Panc1 (cell line): ENCODE data around the gene HHEX. TPM values are rescaled to one million over a fixed set of nuclear protein-coding genes. Genes with fewer than 3 reads are reported as not detected.
A peak's percentile ranks its signal among the peaks of the same experiment; 100 is the strongest.

Source experiments
- ATAC-seq: fragments of 200-7000 bp; cut with Tn5 transposase; 2 replicates; pipeline ENCODE4 v1.9.1; 2020; ENCODE audit warnings: mild to moderate bottlenecking, moderate library complexity
- BruUV-seq: library from RNA; stranded (reverse); fragments of 400-500 nt; replicated peaks from 2 replicates; lab custom pipeline; 2021; lab: Mats Ljungman, UMichigan
- CTCF ChIA-PET: fragments of 300-600 bp; sonication (Branson Sonifier 250); formaldehyde crosslinking; loops from one replicate; lab custom pipeline; 2022; ENCODE audit warnings: antibody characterized with exemption; lab: Charles Lee
- POLR2A ChIA-PET: fragments of 300-600 bp; sonication (Branson Sonifier 250); formaldehyde crosslinking; loops from one replicate; lab custom pipeline; 2022; ENCODE audit warnings: antibody characterized with exemption; lab: Charles Lee
- DNase-seq: peaks from one replicate; pipeline ENCODE4 v3.0.0-alpha.2; 2010; ENCODE audit warnings: low read depth, low spot score
- H3K27ac ChIP-seq: 2 replicates; pipeline ENCODE4 v1.5.1; 2011; ENCODE audit warnings: mild to moderate bottlenecking, low read length, inconsistent platforms
- H3K27me3 ChIP-seq: fragments of 200-500 bp; sonication (Bioruptor generic); 2 replicates; pipeline ENCODE4 v1.6.0; 2014; ENCODE audit warnings: low read length, inconsistent platforms; ENCODE audit not compliant: control insufficient read depth, insufficient read depth
- H3K36me3 ChIP-seq: fragments of 200-500 bp; sonication (Bioruptor generic); 2 replicates; pipeline ENCODE4 v1.5.1; 2014; ENCODE audit warnings: inconsistent platforms, mild to moderate bottlenecking, low read length, moderate library complexity; ENCODE audit not compliant: control insufficient read depth, insufficient read depth
- H3K4me1 ChIP-seq: 2 replicates; pipeline ENCODE4 v1.5.1; 2011; ENCODE audit warnings: inconsistent platforms, mild to moderate bottlenecking, low read length, moderate library complexity; ENCODE audit not compliant: control insufficient read depth, insufficient read depth
- H3K4me3 ChIP-seq, 2 experiments: 2 replicates each; pipeline ENCODE4 v1.5.1; 2011 to 2012; ENCODE audit warnings: low read depth in 2 of 2, low read length in 2 of 2, mild to moderate bottlenecking in 2 of 2, inconsistent platforms in 1 of 2, moderate library complexity in 1 of 2
- H3K9me3 ChIP-seq: fragments of 200-500 bp; sonication (Bioruptor generic); 2 replicates; pipeline ENCODE4 v1.5.1; 2014; ENCODE audit warnings: low read depth, mild to moderate bottlenecking, inconsistent platforms, low read length, moderate library complexity; ENCODE audit not compliant: control insufficient read depth, insufficient read depth
- POLR2AphosphoS5 ChIP-seq: IDR thresholded peaks from 2 replicates; pipeline ENCODE4 v1.6.1; 2012; ENCODE audit warnings: mild to moderate bottlenecking, low read depth, low read length, moderate library complexity
- SIN3A ChIP-seq: IDR thresholded peaks from 2 replicates; pipeline ENCODE4 v1.6.1; 2012; ENCODE audit warnings: low read depth, mild to moderate bottlenecking, low read length, moderate library complexity, borderline replicate concordance; ENCODE audit not compliant: insufficient read depth
- TCF7L2 ChIP-seq: IDR thresholded peaks from 2 replicates; pipeline ENCODE4 v1.6.1; 2011; ENCODE audit warnings: mild to moderate bottlenecking, low read depth, low read length, inconsistent platforms
- in situ Hi-C: cut with HindIII; loops from 2 replicates; pipeline ENCODE4 v1.10.0; 2016; ENCODE audit warnings: low sequenced_read_pairs, low pct_unique_long_range_greater_than_20kb
- intact Hi-C: fragments of 100-400 bp; cut with micrococcal nuclease; formaldehyde crosslinking; loops from one replicate; pipeline ENCODE4 v1.10.0; 2022; ENCODE audit not compliant: unreplicated experiment
- total RNA-seq: library from RNA; stranded (reverse); gene quantifications from one replicate; pipeline ENCODE4 v1.2.1, GENCODE V29; 2021; ENCODE audit not compliant: unreplicated experiment
- TF ChIP-seq, protein P1 (sequence below): fragments of 450-650 bp; IDR thresholded peaks from 2 replicates; pipeline ENCODE4 v1.5.1; 2017; ENCODE audit warnings: mild to moderate bottlenecking
- TF ChIP-seq, protein P2 (sequence below), 2 experiments: IDR thresholded peaks; 2 replicates each; pipeline ENCODE4 v1.6.1; 2011 to 2012; ENCODE audit warnings: low read depth in 2 of 2, control low read depth in 1 of 2, low read length in 1 of 2, mild to moderate bottlenecking in 1 of 2, moderate library complexity in 1 of 2; ENCODE audit not compliant: insufficient read depth in 1 of 2

The HHEX gene
- total RNA-seq, 1 experiment from 2014 or later, result 10.1 TPM

GRCh38 chr10:92722349-92722748, 32.6 kb downstream of the HHEX start:
- Histone ChIP-seq H3K4me1 (no peaks in the 10 kb centered on the region), H3K27me3 (peaks cover 2% of the 10 kb centered on the region; the same call in 1 of the 2 replicates), H3K9me3 (no peaks in the 10 kb centered on the region), H3K36me3 (no peaks in the 10 kb centered on the region), H3K27ac (no peak overlapping the region), H3K4me3 (no peak overlapping the region)
- no TSS peak for BruUV-seq
- no peak for DNase-seq
- no peak for TF ChIP-seq POLR2AphosphoS5
- no peak for TF ChIP-seq TCF7L2
- TF ChIP-seq, protein P1, sequence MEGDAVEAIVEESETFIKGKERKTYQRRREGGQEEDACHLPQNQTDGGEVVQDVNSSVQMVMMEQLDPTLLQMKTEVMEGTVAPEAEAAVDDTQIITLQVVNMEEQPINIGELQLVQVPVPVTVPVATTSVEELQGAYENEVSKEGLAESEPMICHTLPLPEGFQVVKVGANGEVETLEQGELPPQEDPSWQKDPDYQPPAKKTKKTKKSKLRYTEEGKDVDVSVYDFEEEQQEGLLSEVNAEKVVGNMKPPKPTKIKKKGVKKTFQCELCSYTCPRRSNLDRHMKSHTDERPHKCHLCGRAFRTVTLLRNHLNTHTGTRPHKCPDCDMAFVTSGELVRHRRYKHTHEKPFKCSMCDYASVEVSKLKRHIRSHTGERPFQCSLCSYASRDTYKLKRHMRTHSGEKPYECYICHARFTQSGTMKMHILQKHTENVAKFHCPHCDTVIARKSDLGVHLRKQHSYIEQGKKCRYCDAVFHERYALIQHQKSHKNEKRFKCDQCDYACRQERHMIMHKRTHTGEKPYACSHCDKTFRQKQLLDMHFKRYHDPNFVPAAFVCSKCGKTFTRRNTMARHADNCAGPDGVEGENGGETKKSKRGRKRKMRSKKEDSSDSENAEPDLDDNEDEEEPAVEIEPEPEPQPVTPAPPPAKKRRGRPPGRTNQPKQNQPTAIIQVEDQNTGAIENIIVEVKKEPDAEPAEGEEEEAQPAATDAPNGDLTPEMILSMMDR, result no peak
- TF ChIP-seq, protein P2, sequence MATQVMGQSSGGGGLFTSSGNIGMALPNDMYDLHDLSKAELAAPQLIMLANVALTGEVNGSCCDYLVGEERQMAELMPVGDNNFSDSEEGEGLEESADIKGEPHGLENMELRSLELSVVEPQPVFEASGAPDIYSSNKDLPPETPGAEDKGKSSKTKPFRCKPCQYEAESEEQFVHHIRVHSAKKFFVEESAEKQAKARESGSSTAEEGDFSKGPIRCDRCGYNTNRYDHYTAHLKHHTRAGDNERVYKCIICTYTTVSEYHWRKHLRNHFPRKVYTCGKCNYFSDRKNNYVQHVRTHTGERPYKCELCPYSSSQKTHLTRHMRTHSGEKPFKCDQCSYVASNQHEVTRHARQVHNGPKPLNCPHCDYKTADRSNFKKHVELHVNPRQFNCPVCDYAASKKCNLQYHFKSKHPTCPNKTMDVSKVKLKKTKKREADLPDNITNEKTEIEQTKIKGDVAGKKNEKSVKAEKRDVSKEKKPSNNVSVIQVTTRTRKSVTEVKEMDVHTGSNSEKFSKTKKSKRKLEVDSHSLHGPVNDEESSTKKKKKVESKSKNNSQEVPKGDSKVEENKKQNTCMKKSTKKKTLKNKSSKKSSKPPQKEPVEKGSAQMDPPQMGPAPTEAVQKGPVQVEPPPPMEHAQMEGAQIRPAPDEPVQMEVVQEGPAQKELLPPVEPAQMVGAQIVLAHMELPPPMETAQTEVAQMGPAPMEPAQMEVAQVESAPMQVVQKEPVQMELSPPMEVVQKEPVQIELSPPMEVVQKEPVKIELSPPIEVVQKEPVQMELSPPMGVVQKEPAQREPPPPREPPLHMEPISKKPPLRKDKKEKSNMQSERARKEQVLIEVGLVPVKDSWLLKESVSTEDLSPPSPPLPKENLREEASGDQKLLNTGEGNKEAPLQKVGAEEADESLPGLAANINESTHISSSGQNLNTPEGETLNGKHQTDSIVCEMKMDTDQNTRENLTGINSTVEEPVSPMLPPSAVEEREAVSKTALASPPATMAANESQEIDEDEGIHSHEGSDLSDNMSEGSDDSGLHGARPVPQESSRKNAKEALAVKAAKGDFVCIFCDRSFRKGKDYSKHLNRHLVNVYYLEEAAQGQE (IDR thresholded peaks at IDR 0.05; ENCODE audit: insufficient read depth in 1 of 2, low read depth in 2 of 2, low read length in 1 of 2), result no peak
- no peak for ATAC-seq
- intact Hi-C loops (no loop called here), in situ Hi-C loops (no loop called here)
- ChIA-PET CTCF (no interaction called here), POLR2A (interaction anchor here (0.6 kb wide), 1 partner anchor 498 kb away, joined by 3 read pairs; no protein-coding TSS in a partner anchor)

GRCh38 chr10:92727141-92727540, 37.4 kb downstream of the HHEX start:
- POLR2A ChIA-PET, result interaction anchor here (0.5 kb wide), 1 partner anchor 60 kb away, joined by 3 read pairs; no protein-coding TSS in a partner anchor
- DNase-seq, result no peak
- ATAC-seq, result peak; percentile 42; the same call in 1 of the 2 replicates
- H3K9me3 ChIP-seq, result no peaks in the 10 kb centered on the region
- no peaks in the 10 kb centered on the region for H3K27me3 ChIP-seq
- H3K4me3 ChIP-seq, result no peak overlapping the region
- no peak overlapping the region for H3K27ac ChIP-seq
- in situ Hi-C loops, result no loop called here
- intact Hi-C loops, result no loop called here
- no peaks in the 10 kb centered on the region for H3K4me1 ChIP-seq
- TF ChIP-seq, protein P1, result no peak
- TF ChIP-seq, protein P2 (IDR thresholded peaks at IDR 0.05; ENCODE audit: insufficient read depth in 1 of 2, low read depth in 2 of 2, low read length in 1 of 2), result no peak
- TF ChIP-seq SIN3A, result no peak
- no peak for TF ChIP-seq POLR2AphosphoS5
- no peak for TF ChIP-seq TCF7L2
- BruUV-seq, result no TSS peak
- CTCF ChIA-PET, result no interaction called here
- H3K36me3 ChIP-seq, result no peaks in the 10 kb centered on the region
